CD4-positive, alpha-beta T cell (primary cell): Measurements from ENCODE around the gene TNS3. TPM values are rescaled to one million over a fixed set of nuclear protein-coding genes. Genes with fewer than 3 reads are reported as not detected.

Experiments
- ATAC-seq: fragments of 200-7000 bp; cut with Tn5 transposase; one replicate; pipeline ENCODE4 v1.10.0; 2022; ENCODE audit warnings: mild to moderate bottlenecking; ENCODE audit not compliant: poor library complexity
- CTCF ChIA-PET: fragments of 350-600 bp; sonication (Branson Sonifier 250); formaldehyde crosslinking; loops from one replicate; lab custom pipeline; 2021; ENCODE audit warnings: antibody characterized with exemption, inconsistent platforms; lab: Charles Lee
- POLR2A ChIA-PET: fragments of 350-600 bp; sonication (Branson Sonifier 250); formaldehyde crosslinking; loops from one replicate; lab custom pipeline; 2021; ENCODE audit warnings: antibody characterized with exemption, inconsistent platforms; lab: Charles Lee
- DNase-seq, 14 experiments: peaks; one replicate each; pipeline ENCODE4 v3.0.0-alpha.2; 2013 to 2020; ENCODE audit warnings: mixed read lengths in 2 of 14
- H3K27ac ChIP-seq, 2 donors: one replicate each; pipeline versions ENCODE4 v1.5.1 to v1.7.0; 2013; ENCODE audit warnings: low read length in 2 of 2, low read depth in 1 of 2, mild to moderate bottlenecking in 1 of 2
- H3K27me3 ChIP-seq, 2 experiments: 1 replicate in 1 of 2; 2 replicates in 1 of 2; pipeline versions ENCODE4 v1.6.1 to v1.7.0; 2013; ENCODE audit warnings: low read length in 2 of 2, control low read depth in 1 of 2, mild to moderate bottlenecking in 1 of 2, moderate library complexity in 1 of 2; ENCODE audit not compliant: insufficient read depth in 2 of 2, control insufficient read depth in 1 of 2
- H3K36me3 ChIP-seq: one replicate; pipeline ENCODE4 v1.6.1; 2013; ENCODE audit warnings: low read length, control low read depth; ENCODE audit not compliant: insufficient read depth
- H3K4me1 ChIP-seq: one replicate; pipeline ENCODE4 v1.6.1; 2013; ENCODE audit warnings: low read length, control low read depth; ENCODE audit not compliant: insufficient read depth
- H3K4me3 ChIP-seq: one replicate; pipeline ENCODE4 v1.5.1; 2013; ENCODE audit warnings: mild to moderate bottlenecking, low read length, moderate library complexity
- H3K9me3 ChIP-seq, 2 experiments: 1 replicate in 1 of 2; 2 replicates in 1 of 2; pipeline versions ENCODE4 v1.6.1 to v1.7.0; 2013; ENCODE audit warnings: low read length in 2 of 2, mild to moderate bottlenecking in 2 of 2, control low read depth in 1 of 2, moderate library complexity in 1 of 2; ENCODE audit not compliant: control insufficient read depth in 1 of 2, insufficient read depth in 1 of 2
- H3K27ac Mint-ChIP-seq: one replicate; pipeline ENCODE4 v1.8.0; 2020; ENCODE audit warnings: mixed read lengths
- H3K27me3 Mint-ChIP-seq: one replicate; pipeline ENCODE4 v1.8.0; 2021; ENCODE audit warnings: mixed read lengths
- H3K36me3 Mint-ChIP-seq: one replicate; pipeline ENCODE4 v1.8.0; 2021; ENCODE audit warnings: low read depth, mixed read lengths
- H3K4me1 Mint-ChIP-seq: one replicate; pipeline ENCODE4 v1.8.0; 2021; ENCODE audit warnings: low read depth, mixed read lengths
- H3K4me3 Mint-ChIP-seq: one replicate; pipeline ENCODE4 v1.8.0; 2020; ENCODE audit warnings: mild to moderate bottlenecking, mixed read lengths
- H3K9me3 Mint-ChIP-seq: one replicate; pipeline ENCODE4 v1.8.0; 2020; ENCODE audit warnings: mixed read lengths
- CTCF ChIP-seq: fragments of 200-600 bp; IDR thresholded peaks from one replicate; pipeline ENCODE4 v1.8.0; 2022; ENCODE audit warnings: antibody characterized with exemption, mild to moderate bottlenecking
- intact Hi-C, 2 experiments: fragments of 100-400 bp; cut with DNase I in 1 of 2; cut with micrococcal nuclease in 1 of 2; formaldehyde crosslinking; loops; one replicate each; pipeline versions ENCODE4 v1.15.1 to v1.9.0; 2023 to 2025; cut with DNase I, micrococcal nuclease
- total RNA-seq, 174 experiments: library from RNA in 2 of 174; stranded (reverse) in 2 of 174; gene quantifications; one replicate each; pipeline ENCODE4 v1.2.3 and lab custom pipeline; 2021 to 2026

TNS3 gene
- total RNA-seq, 2 experiments from 2014 or later = 0.16 to 0.47 TPM

- intact Hi-C loops = no loop called here
- H3K9me3 ChIP-seq = peaks cover 0 to 4% of the 10 kb centered on the region in 2 experiments
- CTCF ChIA-PET = no interaction called here
- H3K4me1 Mint-ChIP-seq = no peaks in the 10 kb centered on the region
- no peak overlapping the region for H3K4me3 Mint-ChIP-seq
- no peak overlapping the region for H3K4me3 ChIP-seq
- H3K36me3 Mint-ChIP-seq = no peaks in the 10 kb centered on the region
- ATAC-seq (no peak), DNase-seq (no peak)
- H3K27ac ChIP-seq = no peak overlapping the region
- H3K36me3 ChIP-seq = no peaks in the 10 kb centered on the region
- no peak for TF ChIP-seq CTCF
- H3K27me3 ChIP-seq = no peaks in the 10 kb centered on the region
- H3K9me3 Mint-ChIP-seq = peaks cover 7% of the 10 kb centered on the region
- H3K4me1 ChIP-seq = no peaks in the 10 kb centered on the region
- H3K27ac Mint-ChIP-seq = no peak overlapping the region
- POLR2A ChIA-PET = no interaction called here
- H3K27me3 Mint-ChIP-seq = no peaks in the 10 kb centered on the region
Measured at GRCh38 chr7:47311891-47312290, 270.0 kb downstream of the TNS3 start.

- Histone ChIP-seq H3K27me3 (no peaks in the 10 kb centered on the region), H3K9me3 (peaks cover 0 to 9% of the 10 kb centered on the region in 2 experiments), H3K27ac (no peak overlapping the region), H3K36me3 (no peaks in the 10 kb centered on the region), H3K4me1 (no peaks in the 10 kb centered on the region), H3K4me3 (no peak overlapping the region)
- H3K4me1 Mint-ChIP-seq = no peaks in the 10 kb centered on the region
- ChIA-PET CTCF (no interaction called here), POLR2A (no interaction called here)
- no peaks in the 10 kb centered on the region for H3K27me3 Mint-ChIP-seq
- H3K27ac Mint-ChIP-seq = no peak overlapping the region
- H3K36me3 Mint-ChIP-seq = no peaks in the 10 kb centered on the region
- no peak for DNase-seq
- intact Hi-C loops = no loop called here
- TF ChIP-seq CTCF = no peak
- peaks cover 7% of the 10 kb centered on the region for H3K9me3 Mint-ChIP-seq
- H3K4me3 Mint-ChIP-seq = no peak overlapping the region
- ATAC-seq = no peak
Measured at GRCh38 chr7:47310020-47310419, 271.9 kb downstream of the TNS3 start.

GRCh38 chr7:47308808-47309207, 273.1 kb downstream of the TNS3 start:
- ChIA-PET CTCF (no interaction called here), POLR2A (no interaction called here)
- H3K9me3 ChIP-seq = peaks cover 0 to 11% of the 10 kb centered on the region in 2 experiments
- Mint-ChIP-seq H3K4me3 (no peak overlapping the region), H3K27ac (no peak overlapping the region), H3K9me3 (peaks cover 7% of the 10 kb centered on the region), H3K4me1 (no peaks in the 10 kb centered on the region), H3K36me3 (no peaks in the 10 kb centered on the region), H3K27me3 (no peaks in the 10 kb centered on the region)
- no peak for TF ChIP-seq CTCF
- DNase-seq (no peak), ATAC-seq (no peak)
- no peaks in the 10 kb centered on the region for H3K27me3 ChIP-seq
- no peak overlapping the region for H3K4me3 ChIP-seq
- intact Hi-C loops = no loop called here
- no peaks in the 10 kb centered on the region for H3K36me3 ChIP-seq
- H3K27ac ChIP-seq = no peak overlapping the region
- no peaks in the 10 kb centered on the region for H3K4me1 ChIP-seq
